HG03039 (cell line): ENCODE measurements around the gene COPS9.

Experiments used
- ATAC-seq: cut with Tn5 transposase; IDR thresholded peaks from one replicate; pipeline ENCODE4 v1.9.1; 2021; ENCODE audit warnings: mild to moderate bottlenecking, moderate library complexity; ENCODE audit not compliant: unreplicated experiment

Gene COPS9

DNA sequence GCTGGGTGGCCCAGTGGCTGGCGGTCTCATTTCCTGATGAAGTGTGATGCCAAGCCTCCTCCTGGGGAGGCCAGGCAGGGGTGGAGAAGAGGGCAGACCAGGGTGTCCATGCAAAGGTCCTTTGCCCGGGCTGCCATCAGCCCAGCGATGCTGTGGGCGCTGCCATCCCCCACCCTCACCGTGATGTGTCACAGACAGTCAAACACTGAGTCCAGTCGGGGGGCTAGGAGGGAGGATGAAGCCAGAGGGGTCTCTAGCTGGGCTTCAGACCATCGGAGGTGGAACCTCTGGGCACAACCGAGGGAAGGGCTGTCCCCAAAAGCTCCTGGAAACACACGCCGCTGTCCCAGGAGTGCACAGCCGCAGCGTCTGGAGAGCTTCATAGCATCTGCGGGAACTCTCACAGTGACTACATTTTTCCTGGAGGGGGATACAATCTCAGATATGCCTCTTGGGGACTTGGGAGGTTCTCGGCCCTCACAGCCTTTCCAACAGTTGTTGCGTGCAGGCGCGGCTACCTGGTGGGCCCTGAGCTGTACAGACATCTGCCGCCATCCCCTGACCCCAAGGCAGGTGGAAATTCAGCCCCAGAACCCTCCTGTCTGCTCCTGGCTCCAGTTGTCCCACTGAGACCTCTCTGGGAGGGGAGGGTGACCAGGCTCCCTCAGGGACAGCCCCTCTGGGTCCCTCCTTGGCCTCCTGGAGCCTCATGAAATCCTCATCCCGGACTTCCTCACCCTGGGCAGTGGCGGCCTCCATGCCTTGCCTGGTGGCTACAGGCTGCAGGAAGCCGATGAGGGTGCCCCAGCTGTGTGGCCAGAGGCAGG is 30.9 kb upstream of the COPS9 start:
- ATAC-seq = no peak

- no peak for ATAC-seq
These were observed 30.1 kb upstream of the COPS9 start for GRCh38 chr2:240166191-240166590.

GRCh38 chr2:240165661-240166060 is 29.6 kb upstream of the COPS9 start:
- no peak for ATAC-seq

- ATAC-seq = no peak
These were observed 28.9 kb upstream of the COPS9 start for GRCh38 chr2:240165034-240165433.

GRCh38 chr2:240164586-240164985 is 28.5 kb upstream of the COPS9 start:
- ATAC-seq = no peak

DNA sequence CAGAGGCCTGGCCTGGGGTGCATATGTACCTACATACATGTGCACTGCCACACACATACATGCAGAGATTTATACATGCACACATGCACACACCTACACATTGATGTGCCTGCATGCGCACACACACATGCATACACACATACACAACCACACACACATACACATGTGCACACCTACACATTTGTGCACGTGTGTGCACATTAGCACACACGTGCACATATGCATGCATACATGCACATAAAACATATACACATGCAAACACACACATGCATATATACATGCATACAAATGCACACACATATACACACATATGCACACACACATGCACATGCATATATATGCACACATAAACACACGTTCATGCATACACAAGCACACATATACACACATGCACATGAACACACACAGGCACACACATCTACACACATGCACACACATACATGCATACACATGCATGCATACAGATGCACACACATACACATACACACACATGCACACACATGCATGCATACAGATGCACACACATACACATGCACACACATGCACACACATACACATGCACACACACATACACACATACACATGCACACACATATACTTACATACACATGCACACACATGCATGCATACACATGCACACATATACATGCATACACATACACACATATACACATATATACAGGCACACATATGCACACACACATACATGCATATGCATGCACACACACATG is 27.9 kb upstream of the COPS9 start:
- no peak for ATAC-seq

DNA sequence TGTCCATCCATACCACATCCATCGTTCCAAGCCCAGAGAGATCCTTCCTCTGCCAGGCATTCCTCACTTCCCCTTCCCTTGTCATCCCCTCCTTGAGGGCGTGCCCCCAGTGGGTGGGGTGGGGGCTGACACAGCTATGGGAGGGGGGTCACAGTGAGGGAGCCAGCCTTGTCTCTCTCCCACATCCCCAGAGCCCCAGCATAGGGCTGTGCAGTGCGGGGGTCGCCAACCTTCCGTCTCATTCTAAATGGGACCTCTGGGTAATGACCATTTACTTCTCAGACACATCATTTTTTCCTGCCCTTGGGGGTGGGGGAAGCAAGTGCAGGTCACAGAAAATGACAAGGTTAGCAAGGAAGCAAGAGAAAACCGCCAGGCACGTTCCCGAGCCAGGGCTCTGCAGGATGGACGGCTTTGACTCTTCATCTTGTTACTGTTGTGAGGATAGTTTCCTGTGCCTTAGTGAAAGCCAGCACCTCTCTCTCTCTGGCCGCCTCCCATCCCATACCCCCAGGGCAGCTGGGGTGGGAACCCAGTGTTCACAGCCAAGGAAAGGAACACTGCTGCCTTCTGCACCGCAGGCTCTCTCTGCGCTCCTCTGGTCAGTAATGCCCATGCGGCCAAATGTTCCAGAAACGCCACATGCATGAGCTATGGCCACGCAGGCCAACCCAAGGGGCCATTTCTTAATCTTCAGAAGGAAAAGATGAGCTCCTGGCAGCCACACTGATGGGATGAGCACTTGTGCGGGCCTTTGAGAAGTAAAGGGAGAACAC is 27.0 kb upstream of the COPS9 start:
- ATAC-seq = no peak

DNA sequence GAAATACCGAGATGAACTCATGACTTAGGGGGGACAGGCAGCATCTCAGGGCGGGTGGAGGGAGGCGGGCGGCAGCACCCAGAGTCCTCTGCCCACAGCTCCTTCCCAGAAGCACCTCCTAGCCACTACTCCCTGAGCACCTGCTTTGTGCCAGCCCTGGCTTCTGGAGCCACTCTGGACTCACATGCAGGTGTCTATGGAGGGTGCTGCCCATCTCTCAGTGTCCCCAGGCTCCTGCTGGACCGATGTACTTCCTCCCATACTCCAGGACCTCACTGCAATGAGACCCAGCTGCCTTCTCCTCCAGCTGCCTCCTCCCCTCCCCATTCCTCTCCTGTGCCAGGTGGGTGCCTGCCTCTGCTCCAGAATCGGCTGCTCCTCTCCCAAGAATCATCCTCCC is 26.4 kb upstream of the COPS9 start:
- ATAC-seq = no peak

DNA sequence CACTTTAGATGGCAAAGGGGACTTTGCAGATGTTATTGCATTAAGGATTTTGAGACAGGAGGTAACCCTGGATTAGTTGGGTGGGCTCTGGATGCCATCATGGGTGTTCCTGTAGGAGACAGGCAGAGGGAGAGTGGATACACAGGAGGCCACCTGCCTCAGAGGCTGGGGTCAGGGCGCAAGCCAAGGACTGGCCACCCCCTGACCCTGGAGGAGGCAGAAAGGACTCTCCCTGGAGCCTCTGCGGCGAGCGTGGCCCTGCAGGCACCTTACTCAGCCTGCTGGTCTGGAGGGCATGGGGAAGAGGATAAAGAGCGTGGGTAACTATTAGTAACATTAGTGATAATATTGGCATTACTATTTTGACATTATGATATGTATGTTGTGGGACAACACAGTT is 25.9 kb upstream of the COPS9 start:
- no peak for ATAC-seq

GRCh38 chr2:240161087-240161750 is 25.1 kb upstream of the COPS9 start:
- ATAC-seq = no peak

- ATAC-seq = no peak
These were observed 24.4 kb upstream of the COPS9 start for GRCh38 chr2:240160291-240161086.

DNA sequence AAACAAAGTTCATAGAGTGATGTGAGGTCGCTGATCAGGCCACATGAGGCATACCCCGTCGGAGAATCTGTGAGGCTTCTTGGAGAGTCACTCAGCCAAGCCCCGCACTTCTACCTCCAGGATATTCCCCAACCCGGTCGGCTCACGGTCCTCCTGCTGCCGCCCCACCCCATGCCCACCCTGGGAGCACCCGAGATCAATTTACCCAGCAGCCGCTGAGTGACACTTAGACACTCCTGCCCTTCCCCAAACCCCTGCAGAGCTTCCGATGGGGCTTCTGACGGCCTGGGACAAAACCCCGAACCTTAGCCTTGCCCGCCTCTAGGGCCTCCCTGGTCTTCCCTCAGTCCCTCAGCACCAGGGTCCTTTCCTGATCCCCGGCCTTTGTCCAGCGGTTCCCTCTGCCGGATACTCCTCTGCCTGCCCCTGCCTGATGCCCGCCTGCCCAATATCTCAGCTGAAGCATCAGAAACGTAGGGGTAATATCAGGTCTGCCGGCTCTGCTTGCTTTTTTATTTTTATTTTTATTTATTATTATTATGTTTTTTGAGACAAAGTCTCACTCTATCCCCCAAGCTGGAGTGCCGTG is 23.2 kb upstream of the COPS9 start:
- no peak for ATAC-seq

- ATAC-seq = no peak
These were observed 21.0 kb upstream of the COPS9 start for GRCh38 chr2:240157147-240157470.

- no peak for ATAC-seq
These were observed 20.5 kb upstream of the COPS9 start for GRCh38 chr2:240156435-240157146.

DNA sequence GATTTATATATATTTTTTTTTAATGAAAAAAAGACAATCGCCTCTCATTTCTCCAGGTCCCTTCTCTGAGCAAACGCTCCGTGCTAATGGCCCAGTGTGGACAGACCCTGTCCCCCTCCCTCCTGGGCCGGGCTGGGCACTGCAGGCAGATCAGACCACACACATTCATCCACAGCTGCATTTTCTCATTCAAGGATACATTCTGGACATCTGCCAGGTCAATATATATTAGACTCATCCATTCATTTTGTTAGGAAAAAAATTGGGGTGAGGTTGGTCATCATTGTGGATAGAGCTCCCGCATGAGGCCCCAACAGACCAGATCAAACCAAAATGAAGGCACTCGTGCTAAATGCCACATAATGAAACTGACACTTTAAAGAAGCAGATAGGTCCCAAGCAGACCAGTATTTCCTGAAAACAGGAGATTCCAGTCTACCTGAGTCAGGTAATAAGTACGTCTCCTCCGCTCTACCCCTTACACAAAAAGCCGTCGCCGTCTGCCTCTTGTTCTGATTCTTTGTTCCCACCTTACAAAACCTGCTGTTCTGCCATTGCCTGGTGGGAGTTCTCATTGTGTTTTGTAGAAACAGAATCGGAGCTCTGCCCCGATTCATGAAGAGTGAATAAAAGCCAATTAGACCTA is 19.8 kb upstream of the COPS9 start:
- no peak for ATAC-seq

DNA sequence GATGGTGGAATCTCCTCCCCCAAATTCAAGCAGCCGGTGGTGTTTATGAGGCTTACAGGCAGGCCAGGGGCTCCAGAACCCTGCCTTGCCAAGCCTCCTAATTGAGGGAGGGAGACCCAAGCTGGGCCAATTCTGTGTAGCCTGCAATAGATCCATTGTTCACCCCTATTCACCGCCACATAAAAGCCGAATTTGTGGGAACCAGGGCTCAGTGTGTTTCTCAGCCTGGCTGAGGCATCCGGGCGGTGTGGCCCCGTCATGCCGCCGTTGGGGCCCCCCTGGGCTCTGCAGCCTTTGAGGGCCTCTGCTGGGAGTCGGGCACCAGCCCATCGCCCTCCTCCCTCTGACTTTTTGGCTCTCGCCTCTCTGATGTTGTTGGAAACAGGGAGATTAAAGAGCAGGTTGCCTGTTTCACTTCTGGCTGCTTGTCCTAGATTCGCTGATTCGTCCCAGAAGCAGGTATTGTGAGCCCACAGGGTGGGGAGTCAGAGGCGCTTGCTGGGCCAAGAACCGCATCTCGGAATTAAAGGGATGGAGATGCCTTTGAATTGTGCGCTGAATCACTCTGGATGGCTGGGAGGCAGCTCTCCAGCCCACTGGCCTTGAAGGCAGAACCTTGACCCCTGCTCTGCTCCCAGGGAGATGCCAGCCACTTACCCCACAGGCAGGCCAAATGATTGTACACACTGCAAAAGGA is 19.1 kb upstream of the COPS9 start:
- no peak for ATAC-seq

GRCh38 chr2:240154606-240155005 is 18.5 kb upstream of the COPS9 start:
- ATAC-seq = no peak

- ATAC-seq = no peak
These were observed 17.3 kb upstream of the COPS9 start for GRCh38 chr2:240153418-240153817.
